H7 (cell line): ENCODE data around the gene TCEAL8. TPM values are rescaled to one million over a fixed set of nuclear protein-coding genes. Genes with fewer than 3 reads are reported as not detected.
"Not testable (repeated sequence)": the region's sequence is repeated elsewhere in the genome, so short reads cannot be mapped to it uniquely, and the experiment has no call there.

Experiments
- DNase-seq: peaks from one replicate; pipeline ENCODE4 v3.0.0; 2012
- H3K27me3 ChIP-seq: 2 replicates; pipeline ENCODE4 v1.6.0; 2011; ENCODE audit warnings: mild to moderate bottlenecking, low read length; ENCODE audit not compliant: control insufficient read depth, insufficient read depth
- H3K36me3 ChIP-seq: replicated peaks from 2 replicates; pipeline ENCODE4 v1.5.1; 2011; ENCODE audit warnings: low read length; ENCODE audit not compliant: control insufficient read depth, insufficient read depth
- H3K4me3 ChIP-seq: 2 replicates; pipeline ENCODE4 v1.5.1; 2011; ENCODE audit warnings: low read depth, mild to moderate bottlenecking, control low read depth, low read length, moderate library complexity; ENCODE audit not compliant: insufficient read depth
- total RNA-seq: library from RNA; depleted of rRNA; stranded (reverse); fragments of >200 nt; shearing (Covaris generic); gene quantifications from 2 replicates; pipeline ENCODE4 v1.2.3, GENCODE V29; 2014

Gene TCEAL8
- total RNA-seq, 1 experiment from 2014 or later: 125 TPM

- no peak overlapping the region for H3K4me3 ChIP-seq
- DNase-seq: no peak
- no peaks in the 10 kb centered on the region for H3K27me3 ChIP-seq
- H3K36me3 ChIP-seq: no peaks in the 10 kb centered on the region
Observed at GRCh38 chrX:103240155-103240554, 14.8 kb downstream of the TCEAL8 start.

- Histone ChIP-seq H3K27me3 (no peaks in the 10 kb centered on the region), H3K36me3 (no peaks in the 10 kb centered on the region)
- no peak for DNase-seq
Observed at GRCh38 chrX:103236296-103236695, 18.7 kb downstream of the TCEAL8 start.

GRCh38 chrX:103235608-103236007, 19.3 kb downstream of the TCEAL8 start:
- DNase-seq, H3K27me3 ChIP-seq, H3K36me3 ChIP-seq, H3K4me3 ChIP-seq: not testable (repeated sequence)

More at GRCh38 chrX:103236296-103236695, 18.7 kb downstream of the TCEAL8 start:
- H3K4me3 ChIP-seq: no peak overlapping the region

GRCh38 chrX:103234869-103235268, 20.1 kb downstream of the TCEAL8 start:
- DNase-seq: no peak
- H3K27me3 ChIP-seq: no peaks in the 10 kb centered on the region
- H3K4me3 ChIP-seq: no peak overlapping the region
- no peaks in the 10 kb centered on the region for H3K36me3 ChIP-seq

GRCh38 chrX:103233263-103233662, 21.7 kb downstream of the TCEAL8 start:
- no peaks in the 10 kb centered on the region for H3K36me3 ChIP-seq
- H3K4me3 ChIP-seq: no peak overlapping the region
- H3K27me3 ChIP-seq: no peaks in the 10 kb centered on the region
- no peak for DNase-seq

- not testable (repeated sequence) for H3K27me3 ChIP-seq, H3K4me3 ChIP-seq, H3K36me3 ChIP-seq, DNase-seq
Observed at GRCh38 chrX:103225918-103226317, 29.0 kb downstream of the TCEAL8 start.

GRCh38 chrX:103220511-103221323, 34.2 kb downstream of the TCEAL8 start:
- Histone ChIP-seq H3K36me3 (peaks cover 5% of the 10 kb centered on the region), H3K4me3 (peak overlapping the region; percentile 34; the same call in 1 of the 2 replicates), H3K27me3 (peaks cover 6% of the 10 kb centered on the region; the same call in 1 of the 2 replicates)
- peak; percentile 20 for DNase-seq

GRCh38 chrX:103215425-103215991, 39.4 kb downstream of the TCEAL8 start:
- peaks cover 3% of the 10 kb centered on the region; the same call in 1 of the 2 replicates for H3K27me3 ChIP-seq
- H3K36me3 ChIP-seq: peaks cover 5% of the 10 kb centered on the region
- peak overlapping the region; percentile 98 for H3K4me3 ChIP-seq
- peak; percentile 59 for DNase-seq

- DNase-seq: peak; percentile 88
- peak within 1 kb of the TSS; percentile 98 for H3K4me3 ChIP-seq
- H3K27me3 ChIP-seq: no peaks in the 10 kb centered on the region; the same call in 1 of the 2 replicates
- peaks cover 5% of the 10 kb centered on the region for H3K36me3 ChIP-seq
Observed at GRCh38 chrX:103214870-103215424, 40.0 kb downstream of the TCEAL8 start, which contains the start of gene BEX4. Gene BEX4, plus strand, starts transcription at chrX:103215108. Its CDS starts 1,046 bp downstream, at chrX:103216154.

- no peaks in the 10 kb centered on the region; the same call in 1 of the 2 replicates for H3K27me3 ChIP-seq
- peaks cover 5% of the 10 kb centered on the region for H3K36me3 ChIP-seq
- DNase-seq: no peak
- no peak overlapping the region for H3K4me3 ChIP-seq
Observed at GRCh38 chrX:103212749-103213457, 42.1 kb downstream of the TCEAL8 start.

- Histone ChIP-seq H3K27me3 (no peaks in the 10 kb centered on the region), H3K36me3 (peaks cover under 1% of the 10 kb centered on the region; the same call in 1 of the 2 replicates), H3K4me3 (no peak overlapping the region)
- DNase-seq: peak; percentile 49
Observed at GRCh38 chrX:103211012-103211715, 43.8 kb downstream of the TCEAL8 start.

GRCh38 chrX:103210056-103210455, 44.9 kb downstream of the TCEAL8 start:
- no peaks in the 10 kb centered on the region for H3K36me3 ChIP-seq
- no peak overlapping the region for H3K4me3 ChIP-seq
- DNase-seq: no peak
- no peaks in the 10 kb centered on the region for H3K27me3 ChIP-seq
